Measurements from ENCODE around the gene MAL.

DNA sequence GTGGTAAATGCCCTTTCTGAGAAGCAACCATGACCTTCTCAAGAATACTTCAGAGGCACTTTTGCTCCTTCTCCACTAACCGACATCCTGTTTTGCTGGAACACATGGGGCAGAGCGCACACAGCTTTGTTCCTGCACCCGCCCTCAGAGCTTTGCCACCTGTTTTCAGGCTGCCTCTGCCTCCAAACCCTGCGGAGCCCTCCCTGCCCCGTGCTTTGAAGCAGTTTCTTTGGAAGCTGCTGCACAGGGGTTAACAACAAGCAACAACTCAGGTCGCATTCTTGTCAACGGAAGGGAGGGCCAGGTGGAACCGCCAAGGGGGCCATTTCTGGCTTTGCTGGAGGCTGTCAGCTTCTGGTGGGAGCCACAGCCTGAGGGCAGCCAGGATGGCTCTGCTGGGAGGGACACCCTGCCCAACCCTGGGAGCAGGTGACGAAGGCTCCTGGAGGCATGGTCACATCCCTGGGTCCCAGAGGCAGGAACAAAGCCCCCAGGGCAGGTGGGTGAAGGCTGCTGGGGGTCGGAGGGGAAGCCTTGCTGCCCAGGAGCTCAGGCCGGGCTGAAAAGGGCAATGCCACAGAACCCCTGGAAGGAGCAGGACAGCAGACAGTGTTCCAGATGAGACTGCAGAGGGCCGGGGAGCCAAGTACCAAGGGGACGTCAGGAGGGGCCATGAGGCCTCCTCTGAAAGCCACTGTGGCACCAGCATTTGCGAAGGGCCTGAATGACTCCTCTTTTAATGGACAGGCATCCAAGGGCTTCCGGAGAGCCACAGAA is 49.3 kb downstream of the MAL start:
- TF ChIP-seq POLR2A (IDR thresholded peaks at IDR 0.05) (no peak), POLR2AphosphoS5 (IDR thresholded peaks at IDR 0.05) (no peak)
- TF ChIP-seq, protein P1, sequence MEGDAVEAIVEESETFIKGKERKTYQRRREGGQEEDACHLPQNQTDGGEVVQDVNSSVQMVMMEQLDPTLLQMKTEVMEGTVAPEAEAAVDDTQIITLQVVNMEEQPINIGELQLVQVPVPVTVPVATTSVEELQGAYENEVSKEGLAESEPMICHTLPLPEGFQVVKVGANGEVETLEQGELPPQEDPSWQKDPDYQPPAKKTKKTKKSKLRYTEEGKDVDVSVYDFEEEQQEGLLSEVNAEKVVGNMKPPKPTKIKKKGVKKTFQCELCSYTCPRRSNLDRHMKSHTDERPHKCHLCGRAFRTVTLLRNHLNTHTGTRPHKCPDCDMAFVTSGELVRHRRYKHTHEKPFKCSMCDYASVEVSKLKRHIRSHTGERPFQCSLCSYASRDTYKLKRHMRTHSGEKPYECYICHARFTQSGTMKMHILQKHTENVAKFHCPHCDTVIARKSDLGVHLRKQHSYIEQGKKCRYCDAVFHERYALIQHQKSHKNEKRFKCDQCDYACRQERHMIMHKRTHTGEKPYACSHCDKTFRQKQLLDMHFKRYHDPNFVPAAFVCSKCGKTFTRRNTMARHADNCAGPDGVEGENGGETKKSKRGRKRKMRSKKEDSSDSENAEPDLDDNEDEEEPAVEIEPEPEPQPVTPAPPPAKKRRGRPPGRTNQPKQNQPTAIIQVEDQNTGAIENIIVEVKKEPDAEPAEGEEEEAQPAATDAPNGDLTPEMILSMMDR (IDR thresholded peaks at IDR 0.05), result no peak

Measured in prostate gland (tissue), 2 donors.